ENCODE data around the gene RNASEH2B.

Gene RNASEH2B

GRCh38 chr13:50941146-50941545 lies 31.6 kb downstream of the RNASEH2B start:
- no peak for DNase-seq (ENCODE audit: low spot score)

- no peak for DNase-seq (ENCODE audit: low spot score)
Observed at GRCh38 chr13:50942630-50943311, 33.2 kb downstream of the RNASEH2B start.

DNA sequence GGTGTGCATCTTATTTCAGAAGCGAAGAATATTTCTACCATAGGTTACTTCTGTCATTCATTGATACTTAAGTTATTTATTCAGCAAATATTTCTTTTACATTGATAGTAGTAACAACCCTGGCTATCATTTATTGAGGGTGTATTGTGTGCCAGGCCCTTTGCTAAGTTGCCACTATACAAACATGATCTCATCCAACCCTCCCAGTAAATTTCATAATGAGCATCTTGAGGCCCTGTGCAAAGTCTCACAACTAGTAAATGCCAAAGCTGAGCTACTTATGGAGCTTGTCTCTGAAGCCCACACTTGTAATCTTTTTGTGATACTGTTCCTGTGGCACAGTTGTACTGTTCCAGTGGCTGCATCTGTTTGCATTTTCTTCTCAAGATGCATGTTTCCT lies 36.1 kb downstream of the RNASEH2B start:
- no peak for DNase-seq (ENCODE audit: low spot score)

DNA sequence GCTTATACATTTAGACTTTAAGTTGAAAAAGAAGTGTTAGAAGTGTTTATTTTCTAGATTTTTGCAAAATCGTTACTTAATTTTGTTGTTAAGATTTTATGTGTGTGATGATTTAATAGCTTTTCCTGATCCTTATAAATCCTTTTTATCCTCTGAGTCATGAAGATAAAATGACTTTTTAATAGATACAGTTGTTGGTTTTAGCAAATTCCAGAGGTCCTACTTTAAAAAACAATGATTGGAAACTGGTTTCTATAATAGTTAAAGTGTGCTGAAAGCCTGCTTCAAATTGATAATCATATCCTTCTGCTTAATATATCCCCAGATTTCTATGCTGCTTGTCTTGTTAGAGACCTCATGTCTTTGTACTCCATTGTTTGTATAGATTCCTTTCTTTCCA lies 39.0 kb downstream of the RNASEH2B start:
- no peak for DNase-seq (ENCODE audit: low spot score)

DNA sequence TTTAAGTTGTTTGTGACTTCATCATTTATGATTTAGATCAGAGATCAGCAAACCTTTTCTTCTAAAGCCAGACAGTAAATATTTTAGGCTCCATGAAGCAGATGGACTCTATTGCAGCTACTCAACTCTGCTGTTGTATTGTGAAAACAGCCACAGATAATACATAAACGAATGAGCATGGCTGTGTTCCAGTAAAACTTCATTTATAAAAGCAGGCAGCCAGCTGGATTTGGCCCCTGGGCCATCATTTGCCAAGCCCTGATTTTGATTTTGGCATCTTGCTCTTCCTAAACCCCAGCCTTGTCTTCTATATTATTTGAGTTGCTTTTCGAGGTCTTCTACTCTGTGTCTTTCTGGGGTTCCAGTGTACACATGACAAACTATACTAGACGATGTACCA lies 41.3 kb downstream of the RNASEH2B start:
- DNase-seq (ENCODE audit: low spot score): no peak

GRCh38 chr13:50951366-50951765 lies 41.8 kb downstream of the RNASEH2B start:
- no peak for DNase-seq (ENCODE audit: low spot score)

DNA sequence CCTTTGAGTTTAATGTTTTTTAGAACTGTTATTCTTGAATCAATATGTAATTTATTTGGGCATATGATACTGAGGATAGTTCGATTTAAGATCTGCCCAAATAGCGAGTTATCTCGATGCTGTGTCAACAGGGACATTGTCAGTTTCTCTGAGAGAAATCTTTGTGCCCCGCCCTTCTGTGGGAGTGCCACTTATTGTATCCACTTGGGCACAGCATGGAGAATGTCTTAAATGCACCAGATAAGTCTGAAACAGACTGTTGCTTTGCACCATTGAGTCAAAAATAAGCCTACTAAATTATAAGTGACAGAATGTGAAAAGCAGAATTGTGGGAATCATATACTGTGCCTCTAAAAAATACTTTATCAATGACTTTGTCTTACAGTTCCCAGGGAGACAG lies 45.6 kb downstream of the RNASEH2B start:
- no peak for DNase-seq (ENCODE audit: low spot score)

- no peak for DNase-seq (ENCODE audit: low spot score)
Observed at GRCh38 chr13:50955798-50956197, 46.2 kb downstream of the RNASEH2B start.

- DNase-seq (ENCODE audit: low spot score): no peak
Observed at GRCh38 chr13:50957620-50958019, 48.0 kb downstream of the RNASEH2B start.

DNA sequence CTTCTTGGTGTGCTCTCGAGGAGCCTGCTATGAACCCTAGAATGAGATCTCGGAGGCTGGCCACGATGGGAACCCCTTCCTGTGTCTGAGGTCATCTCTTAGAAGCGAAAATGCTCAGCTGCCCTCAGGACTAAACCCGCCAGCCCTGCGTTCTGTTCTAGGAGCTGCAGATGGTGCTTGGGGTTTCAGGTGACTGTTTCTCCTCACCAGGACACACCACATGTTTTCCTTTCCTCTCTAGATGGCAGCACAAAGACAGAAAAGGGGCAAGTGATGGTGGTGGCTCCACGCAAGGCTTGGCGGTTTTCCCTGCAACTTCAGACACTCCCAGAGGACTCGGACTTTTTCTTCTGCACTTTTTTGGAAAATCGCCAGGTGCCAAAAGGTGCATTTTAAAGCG lies 60.1 kb downstream of the RNASEH2B start:
- DNase-seq (ENCODE audit: low spot score): no peak

DNA sequence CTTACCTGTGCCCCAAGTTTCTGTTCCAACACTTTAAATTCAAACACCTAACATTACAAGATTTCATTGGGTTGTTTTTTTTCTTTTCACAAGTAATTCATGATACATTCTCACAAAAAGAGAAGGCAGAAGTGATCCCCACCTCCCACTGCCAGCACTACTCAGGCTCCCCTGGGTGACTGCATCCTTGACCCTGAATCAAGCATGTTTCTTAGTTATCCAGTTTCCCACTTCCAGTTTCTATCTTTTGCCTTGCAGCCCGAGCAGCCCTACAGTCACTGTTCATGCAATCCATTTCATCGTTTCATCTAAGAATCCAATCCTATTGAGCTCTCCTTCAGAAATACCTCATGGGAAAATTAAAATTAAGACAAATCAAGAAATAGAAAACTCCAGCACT lies 61.4 kb downstream of the RNASEH2B start:
- DNase-seq (ENCODE audit: low spot score): no peak

DNA sequence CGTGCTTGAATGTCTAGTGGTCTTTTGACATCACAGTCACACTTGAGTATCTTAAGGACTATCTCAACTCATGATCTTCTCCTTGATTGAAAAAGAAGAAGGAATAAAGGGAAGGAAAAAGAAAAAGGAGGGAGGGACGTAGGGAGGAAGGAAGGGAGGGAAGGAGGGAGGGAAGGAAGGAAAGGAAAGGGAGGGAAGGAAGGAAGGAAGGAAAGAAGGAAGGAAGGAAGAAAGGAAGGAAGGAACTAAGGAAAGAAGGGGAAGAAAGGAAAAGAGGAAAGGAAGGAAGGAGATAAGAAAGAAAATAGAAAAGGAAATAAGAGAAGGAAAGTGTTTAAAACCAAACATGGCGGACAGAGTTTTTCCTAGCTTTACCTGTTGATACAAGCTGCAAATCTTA lies 64.7 kb downstream of the RNASEH2B start:
- DNase-seq (ENCODE audit: low spot score): no peak

- DNase-seq (ENCODE audit: low spot score): no peak
Observed at GRCh38 chr13:50979187-50979586, 69.6 kb downstream of the RNASEH2B start.

DNA sequence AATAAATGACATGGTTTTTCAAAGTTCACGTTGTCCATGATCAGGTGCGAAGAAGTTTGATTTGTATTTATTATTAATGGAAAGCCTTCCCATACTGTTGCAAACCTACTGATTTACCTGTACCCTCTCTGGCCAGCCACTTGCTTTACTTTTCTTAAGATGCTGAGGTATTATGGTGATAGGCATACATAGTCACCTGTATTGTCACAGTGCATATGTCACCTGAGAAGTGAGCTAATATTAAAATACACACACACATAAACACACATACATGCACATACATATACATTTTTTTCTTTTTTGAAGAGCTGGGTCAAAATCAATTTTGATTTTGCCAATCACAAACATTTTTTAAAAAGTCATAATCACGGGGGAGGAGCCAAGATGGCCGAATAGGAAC lies 72.1 kb downstream of the RNASEH2B start:
- no peak for DNase-seq (ENCODE audit: low spot score)

GRCh38 chr13:50989476-50989875 lies 79.9 kb downstream of the RNASEH2B start:
- no peak for DNase-seq (ENCODE audit: low spot score)

- no peak for DNase-seq (ENCODE audit: low spot score)
Observed at GRCh38 chr13:50990065-50990817, 80.7 kb downstream of the RNASEH2B start.

DNA sequence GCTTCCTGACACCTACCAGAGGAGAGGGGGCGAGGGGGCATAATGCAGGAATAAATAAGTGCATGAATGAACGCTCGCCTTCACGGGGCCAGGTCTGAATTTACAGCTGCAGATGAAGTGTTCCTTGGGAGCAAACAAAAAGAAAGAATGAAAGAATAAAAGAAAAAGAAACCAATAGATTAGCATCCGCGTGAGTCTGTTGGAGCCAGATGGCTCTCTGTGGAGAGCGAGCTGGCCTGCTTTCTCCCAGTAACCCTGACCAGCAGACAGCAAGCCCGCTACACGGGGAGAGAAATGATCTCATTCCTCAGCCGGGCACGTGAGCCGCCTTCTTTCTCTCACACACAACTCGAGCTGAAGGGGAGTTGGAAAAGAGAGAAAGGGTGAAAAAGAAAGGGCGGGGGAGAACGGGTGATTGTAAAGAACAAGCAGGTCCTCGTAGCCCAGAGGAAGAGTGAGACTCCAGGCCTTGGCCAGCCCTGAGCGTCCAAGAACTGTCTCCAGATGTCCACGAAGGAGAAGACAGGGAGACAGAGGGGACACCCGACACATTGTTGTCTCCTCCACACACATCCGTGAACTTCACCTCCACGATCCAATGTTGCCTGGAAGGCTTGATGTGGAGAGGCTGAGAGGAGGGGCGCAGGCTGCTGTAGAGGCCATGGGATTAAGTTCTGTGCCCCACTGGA lies 81.4 kb downstream of the RNASEH2B start:
- no peak for DNase-seq (ENCODE audit: low spot score)

DNA sequence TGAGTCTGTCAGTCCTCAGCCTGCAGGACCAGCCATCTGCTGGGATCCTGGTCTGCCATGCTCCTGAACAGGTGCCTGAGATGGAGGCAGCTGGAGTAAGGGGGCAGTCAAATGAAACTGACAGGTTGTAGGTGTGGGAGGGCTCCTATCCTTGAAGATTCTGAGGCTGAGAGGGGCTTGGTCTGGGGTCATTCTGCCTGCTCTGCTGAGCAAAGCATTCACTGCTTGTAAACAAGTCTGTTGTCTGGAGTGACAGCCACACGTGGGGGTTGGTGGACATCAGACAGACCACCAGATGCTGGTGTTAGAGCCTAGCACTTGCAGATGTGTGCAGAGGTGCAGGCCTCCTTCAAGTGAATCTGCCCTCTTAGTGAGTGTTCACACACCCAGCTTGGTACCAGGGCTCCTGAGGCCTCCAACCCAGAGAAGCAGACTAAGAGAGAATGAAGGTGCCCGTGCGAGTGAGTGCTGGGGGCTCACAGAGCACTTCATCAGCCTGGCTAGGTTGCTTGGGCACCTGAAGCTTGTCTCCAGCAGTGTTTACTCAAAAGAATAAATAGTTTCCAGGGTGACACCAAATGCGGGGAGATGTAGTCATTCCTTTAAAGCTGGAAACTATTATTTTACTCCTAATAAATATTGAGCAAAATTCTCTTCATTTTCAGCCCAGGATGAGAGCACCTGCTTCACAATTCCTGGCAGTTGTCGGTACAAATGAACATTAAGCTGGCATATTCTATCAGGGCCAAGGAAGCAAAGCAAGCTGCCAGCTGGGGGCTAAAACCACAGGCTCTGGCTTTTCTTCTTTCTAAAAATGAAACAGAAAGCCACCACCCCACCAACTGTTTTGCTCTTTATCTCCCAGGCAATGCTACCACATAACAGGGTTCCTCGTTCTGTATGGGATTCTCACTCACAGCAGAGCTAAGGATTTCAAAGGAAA lies 82.3 kb downstream of the RNASEH2B start:
- DNase-seq (ENCODE audit: low spot score): no peak

DNA sequence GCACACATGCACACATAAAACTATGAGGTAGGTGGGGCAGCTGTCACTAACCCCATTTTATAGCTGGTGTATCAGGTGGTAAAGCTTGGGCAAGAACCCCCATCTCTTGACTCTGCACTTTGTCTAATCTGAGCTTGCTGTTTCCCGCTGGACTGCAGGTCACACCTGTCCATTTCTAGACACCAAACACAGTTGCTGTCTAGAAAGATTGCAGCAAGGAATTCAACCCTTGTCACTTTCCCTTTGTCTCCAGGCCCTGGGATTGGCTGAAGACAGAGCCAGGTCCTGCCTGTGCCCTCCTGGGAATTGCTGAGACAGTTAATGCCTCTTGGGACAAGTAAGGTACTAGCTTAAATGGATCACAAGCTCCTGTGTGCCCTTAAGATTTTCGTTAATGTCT lies 83.8 kb downstream of the RNASEH2B start:
- DNase-seq (ENCODE audit: low spot score): no peak

DNA sequence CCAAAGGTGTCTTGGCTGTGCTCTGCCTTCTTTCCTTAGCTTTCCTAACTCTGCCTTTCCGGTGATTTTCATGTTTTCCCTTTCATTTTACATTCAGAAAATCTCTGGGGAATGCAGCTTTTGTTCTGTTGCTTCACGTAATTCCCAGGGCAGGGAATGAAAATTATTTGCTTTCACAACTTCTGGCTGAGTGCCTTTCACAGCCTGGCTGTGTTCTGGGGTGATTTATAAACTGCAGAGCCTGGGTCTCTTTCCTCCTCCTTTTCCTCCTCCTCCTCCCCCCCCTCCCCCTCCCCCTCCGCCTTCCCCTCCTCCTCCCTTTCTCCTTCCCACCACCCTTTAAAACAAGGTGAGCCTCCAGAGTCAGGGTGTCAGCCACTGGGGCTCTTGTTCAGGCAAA lies 84.3 kb downstream of the RNASEH2B start:
- DNase-seq (ENCODE audit: low spot score): no peak

DNA sequence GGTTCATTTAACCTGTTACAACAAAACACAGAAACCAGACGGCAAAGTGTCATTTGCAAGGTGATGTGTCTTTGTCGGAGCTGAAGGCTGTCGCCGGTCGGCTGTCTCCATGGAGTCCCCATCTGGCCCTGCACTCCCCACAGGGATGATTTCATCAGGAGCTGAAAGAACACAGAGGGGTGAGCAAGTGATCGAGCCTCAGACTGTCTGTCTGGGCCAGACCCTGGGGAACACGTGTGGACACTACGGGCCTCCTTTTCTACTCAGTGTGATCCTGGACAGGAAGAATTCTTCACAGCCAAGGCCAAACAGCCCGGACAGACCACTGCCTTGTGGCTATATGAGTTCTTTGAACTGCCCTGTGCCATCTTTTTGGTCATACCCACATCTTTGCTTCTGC lies 85.1 kb downstream of the RNASEH2B start:
- DNase-seq (ENCODE audit: low spot score): no peak

DNA sequence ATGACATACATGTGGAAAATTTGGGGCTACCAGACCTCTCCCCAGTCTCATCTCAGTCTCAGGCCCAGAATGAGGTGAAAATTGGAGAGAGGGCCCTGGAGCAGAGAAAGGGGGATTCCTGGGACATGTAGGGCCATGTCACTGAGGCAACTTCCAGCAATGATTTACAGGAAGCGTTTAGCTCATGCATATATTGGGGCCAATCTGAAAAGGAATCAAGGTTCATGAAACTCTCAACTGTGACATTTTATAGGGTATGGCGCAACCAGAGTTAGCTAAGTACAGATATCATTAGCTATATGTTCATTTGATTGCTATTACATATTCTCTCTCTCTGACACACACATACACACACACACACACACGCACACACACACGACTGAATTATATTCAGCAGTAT lies 86.3 kb downstream of the RNASEH2B start:
- DNase-seq (ENCODE audit: low spot score): no peak

All from HuH-7.5 (cell line).